ENCODE results near the gene IL17D.

IL17D gene

GRCh38 chr13:20691616-20692015, 11.9 kb upstream of the IL17D start:
- DNase-seq (ENCODE audit: low spot score): no peak

- no peak for DNase-seq (ENCODE audit: low spot score)
These were observed 7.4 kb upstream of the IL17D start for GRCh38 chr13:20696073-20696472.

GRCh38 chr13:20699715-20700114, 3.8 kb upstream of the IL17D start:
- no peak for DNase-seq (ENCODE audit: low spot score)

- DNase-seq (ENCODE audit: low spot score): no peak
These were observed 3.2 kb upstream of the IL17D start for GRCh38 chr13:20700288-20700687.

GRCh38 chr13:20701461-20701860, 2.0 kb upstream of the IL17D start:
- no peak for DNase-seq (ENCODE audit: low spot score)

- no peak for DNase-seq (ENCODE audit: low spot score)
These were observed 977 bp upstream of the IL17D start for GRCh38 chr13:20702530-20702914.

GRCh38 chr13:20703780-20704458, 420 bp downstream of the IL17D start:
- DNase-seq (ENCODE audit: low spot score): peak; percentile 91

GRCh38 chr13:20704459-20705069, 1.1 kb downstream of the IL17D start:
- DNase-seq (ENCODE audit: low spot score): no peak

- DNase-seq (ENCODE audit: low spot score): no peak
These were observed 3.2 kb downstream of the IL17D start for GRCh38 chr13:20706661-20707060.

- no peak for DNase-seq (ENCODE audit: low spot score)
These were observed 4.7 kb downstream of the IL17D start for GRCh38 chr13:20708216-20708615.

GRCh38 chr13:20709369-20709768, 5.9 kb downstream of the IL17D start:
- DNase-seq (ENCODE audit: low spot score): no peak

- no peak for DNase-seq (ENCODE audit: low spot score)
These were observed 6.3 kb downstream of the IL17D start for GRCh38 chr13:20709782-20710181.

GRCh38 chr13:20711301-20712044, 8.0 kb downstream of the IL17D start:
- DNase-seq (ENCODE audit: low spot score): no peak

- DNase-seq (ENCODE audit: low spot score): no peak
These were observed 9.5 kb downstream of the IL17D start for GRCh38 chr13:20713014-20713376.

- peak; percentile 48 for DNase-seq (ENCODE audit: low spot score)
These were observed 10.3 kb downstream of the IL17D start for GRCh38 chr13:20713751-20714150.

GRCh38 chr13:20714161-20714560, 10.7 kb downstream of the IL17D start:
- DNase-seq (ENCODE audit: low spot score): no peak

GRCh38 chr13:20714563-20715329, 11.2 kb downstream of the IL17D start:
- DNase-seq (ENCODE audit: low spot score): peak; percentile 64

- no peak for DNase-seq (ENCODE audit: low spot score)
These were observed 11.8 kb downstream of the IL17D start for GRCh38 chr13:20715330-20715712.

GRCh38 chr13:20716951-20717350, 13.5 kb downstream of the IL17D start:
- no peak for DNase-seq (ENCODE audit: low spot score)

GRCh38 chr13:20717581-20718542, 14.4 kb downstream of the IL17D start:
- DNase-seq (ENCODE audit: low spot score): no peak

GRCh38 chr13:20718958-20719566, 15.6 kb downstream of the IL17D start:
- DNase-seq (ENCODE audit: low spot score): no peak

Data from hepatic stellate cell (primary cell).